Naive thymus-derived CD8-positive, alpha-beta T cell (primary cell): Measurements from ENCODE around the gene ASH1L. TPM values are rescaled to one million over a fixed set of nuclear protein-coding genes. Genes with fewer than 3 reads are reported as not detected.
A peak's percentile ranks its signal among the peaks of the same experiment; 100 is the strongest.
"Not testable (repeated sequence)": the region's sequence is repeated elsewhere in the genome, so short reads cannot be mapped to it uniquely, and the experiment has no call there.

Source experiments
- ATAC-seq, 2 donors: fragments of 150-1000 bp; cut with Tn5 transposase in 1 of 2; sonication (Bioruptor Pico), chemical (Tn5 transposase) in 1 of 2; 1 replicate in 1 of 2; 2 replicates in 1 of 2; pipeline ENCODE4 v1.10.0; 2021; ENCODE audit warnings: mild to moderate bottlenecking in 2 of 2, moderate library complexity in 2 of 2
- POLR2A ChIA-PET: fragments of 350-600 bp; sonication (Branson Sonifier 250); formaldehyde crosslinking; loops from one replicate; lab custom pipeline; 2021; ENCODE audit warnings: antibody characterized with exemption; lab: Charles Lee
- DNase-seq, 10 donors: peaks; one replicate each; pipeline versions ENCODE4 v3.0.0 to v3.0.0-alpha.2; 2020 to 2022
- H3K27ac Mint-ChIP-seq, 10 donors: one replicate each; pipeline ENCODE4 v1.8.0; 2020 to 2022; ENCODE audit warnings: mild to moderate bottlenecking in 10 of 10, mixed read lengths in 10 of 10, moderate library complexity in 4 of 10, inconsistent platforms in 1 of 10
- H3K27me3 Mint-ChIP-seq, 5 donors: one replicate each; pipeline ENCODE4 v1.8.0; 2021 to 2022; ENCODE audit warnings: mixed read lengths in 5 of 5
- H3K36me3 Mint-ChIP-seq, 3 donors: one replicate each; pipeline ENCODE4 v1.8.0; 2020 to 2022; ENCODE audit warnings: mixed read lengths in 3 of 3, mild to moderate bottlenecking in 2 of 3, inconsistent platforms in 1 of 3
- H3K4me1 Mint-ChIP-seq, 4 donors: one replicate each; pipeline ENCODE4 v1.8.0; 2021 to 2022; ENCODE audit warnings: mixed read lengths in 4 of 4
- H3K4me3 Mint-ChIP-seq, 10 donors: one replicate each; pipeline ENCODE4 v1.8.0; 2020 to 2022; ENCODE audit warnings: mild to moderate bottlenecking in 10 of 10, mixed read lengths in 10 of 10, moderate library complexity in 6 of 10, inconsistent platforms in 1 of 10
- H3K9me3 Mint-ChIP-seq, 9 donors: one replicate each; pipeline ENCODE4 v1.8.0; 2020 to 2022; ENCODE audit warnings: mixed read lengths in 9 of 9, mild to moderate bottlenecking in 3 of 9, inconsistent platforms in 1 of 9, moderate library complexity in 1 of 9
- polyA plus RNA-seq, 3 donors: library from polyadenylated mRNA; unstranded; fragments of 300-500 nt; fragmentation: Illumina TruSeq; gene quantifications; one replicate each; pipeline ENCODE4 v1.2.3, GENCODE V29; 2021
- total RNA-seq, 8 experiments: library from RNA in 2 of 8; stranded (reverse) in 2 of 8; gene quantifications; one replicate each; pipeline ENCODE4 v1.2.3 and lab custom pipeline; 2021 to 2026

The ASH1L gene
- total and polyA plus RNA-seq, 5 experiments from 2014 or later = 12.2 to 102 (median 22.0) TPM

DNA sequence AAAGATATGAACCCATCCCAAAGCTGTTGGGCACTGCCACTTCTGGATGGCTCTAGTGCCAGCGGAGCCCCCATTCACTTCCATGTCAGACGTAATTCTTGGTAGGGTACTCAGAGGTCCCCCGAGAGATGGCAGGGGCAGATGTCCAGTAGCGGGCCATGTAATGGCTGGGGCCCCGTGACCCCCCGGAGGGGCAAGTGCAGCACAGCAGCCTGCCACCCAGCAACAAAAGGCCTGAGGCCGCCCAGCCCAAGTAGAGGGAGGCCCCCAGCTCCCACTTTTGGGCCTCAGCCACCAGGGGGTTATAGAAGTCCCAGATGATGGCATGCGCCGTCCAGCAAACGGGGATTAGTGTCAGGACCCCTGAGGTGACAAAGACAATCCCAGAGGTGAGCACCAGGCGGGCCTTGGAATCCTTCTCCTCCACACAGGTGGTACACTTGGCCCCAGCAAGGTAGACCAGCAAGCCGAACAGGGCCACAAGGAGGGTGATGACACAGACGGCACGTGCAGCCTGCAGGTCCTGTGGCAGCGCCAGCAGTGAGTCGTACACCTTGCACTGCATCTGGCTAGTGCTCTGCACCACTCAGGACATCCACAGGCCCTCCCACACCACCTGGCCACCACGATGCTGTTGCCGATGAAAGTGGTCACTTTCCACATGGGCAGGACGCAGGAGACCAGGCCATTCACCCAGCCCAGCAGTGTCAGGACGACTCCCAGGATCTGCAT is 28.1 kb upstream of the ASH1L start:
- H3K4me1 Mint-ChIP-seq, H3K4me3 Mint-ChIP-seq, H3K9me3 Mint-ChIP-seq, ATAC-seq, H3K36me3 Mint-ChIP-seq, DNase-seq, H3K27ac Mint-ChIP-seq, H3K27me3 Mint-ChIP-seq: not testable (repeated sequence)
- POLR2A ChIA-PET = interaction anchor here (0.6 kb wide), 1 partner anchor 349 kb away, joined by 3 read pairs; a partner anchor contains a TSS

DNA sequence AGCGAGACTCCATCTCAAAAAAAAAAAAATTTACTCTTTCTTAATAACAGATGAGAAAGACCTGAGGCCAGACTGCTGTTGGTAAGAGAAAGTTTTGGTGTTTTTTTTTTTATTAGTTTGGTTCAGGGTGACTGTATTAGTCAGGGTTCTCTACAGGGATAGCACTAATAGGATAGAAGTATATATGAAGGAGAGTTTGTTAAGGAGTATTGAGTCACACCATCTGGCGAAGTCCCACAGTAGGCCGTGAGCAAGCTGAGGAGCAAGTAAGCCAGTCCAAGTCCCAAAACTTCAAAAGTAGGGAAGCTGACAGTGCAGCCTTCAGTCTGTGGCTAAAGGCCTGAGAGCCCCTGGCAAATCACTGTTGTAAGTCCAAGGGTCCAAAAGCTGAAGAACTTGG is 26.7 kb upstream of the ASH1L start:
- H3K27me3 Mint-ChIP-seq, POLR2A ChIA-PET: not testable (repeated sequence)
- peak overlapping the region in 1 of 10 donors; percentile 22 for H3K27ac Mint-ChIP-seq

DNA sequence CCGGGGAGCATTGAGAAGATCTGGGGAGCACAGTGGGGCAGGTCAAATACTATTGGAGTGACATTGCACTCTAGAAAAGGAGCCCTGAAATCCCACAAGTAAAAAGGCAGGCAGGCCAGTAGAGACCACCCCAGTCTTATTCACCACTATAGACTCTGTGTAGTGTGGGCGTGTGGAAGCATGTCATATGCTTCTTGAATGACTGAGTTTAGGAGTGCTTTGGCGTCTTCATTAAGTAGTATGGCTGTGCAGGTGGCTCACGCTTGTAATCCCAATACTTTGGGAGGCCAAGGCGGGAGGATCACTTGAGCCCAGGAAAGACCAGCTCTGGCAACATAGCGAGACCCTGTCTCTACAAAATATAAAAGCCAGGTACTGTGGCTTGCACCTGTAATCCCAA is 21.2 kb upstream of the ASH1L start:
- POLR2A ChIA-PET, DNase-seq, H3K4me1 Mint-ChIP-seq, H3K27ac Mint-ChIP-seq, H3K36me3 Mint-ChIP-seq, H3K9me3 Mint-ChIP-seq, H3K27me3 Mint-ChIP-seq, H3K4me3 Mint-ChIP-seq, ATAC-seq: not testable (repeated sequence)

More for the DNA sequence above, 26.7 kb upstream of the ASH1L start:
- ATAC-seq, H3K36me3 Mint-ChIP-seq, H3K4me3 Mint-ChIP-seq, DNase-seq, H3K9me3 Mint-ChIP-seq, H3K4me1 Mint-ChIP-seq: not testable (repeated sequence)

- POLR2A ChIA-PET, H3K9me3 Mint-ChIP-seq, H3K27ac Mint-ChIP-seq, H3K27me3 Mint-ChIP-seq, DNase-seq, H3K4me3 Mint-ChIP-seq, ATAC-seq: not testable (repeated sequence)
- Mint-ChIP-seq H3K4me1 (peaks cover 0 to 11% (median 4%) of the 10 kb centered on the region in 4 donors), H3K36me3 (peaks cover 0 to 15% (median 0%) of the 10 kb centered on the region in 3 donors)
Measured at GRCh38 chr1:155575608-155576007, 13.0 kb upstream of the ASH1L start.

DNA sequence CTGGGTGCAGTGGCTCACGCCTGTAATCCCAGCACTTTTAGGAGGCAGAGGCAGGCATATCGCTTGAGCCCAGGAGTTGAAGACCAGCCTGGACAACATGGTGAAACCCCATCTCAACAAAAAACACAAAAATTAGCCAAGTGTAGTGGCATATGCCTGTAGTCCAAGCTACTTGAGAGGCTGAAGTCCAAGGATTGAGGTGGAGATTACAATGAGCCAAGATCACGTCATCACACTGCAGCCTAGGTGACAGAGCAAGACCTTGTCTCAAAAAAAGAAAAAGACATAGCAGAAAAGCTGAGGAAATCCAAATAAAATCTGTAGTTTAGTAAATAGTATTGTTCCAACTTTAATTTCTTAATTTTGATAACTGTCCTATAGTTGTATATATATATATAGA is 11.5 kb upstream of the ASH1L start:
- no peak overlapping the region for H3K4me3 Mint-ChIP-seq
- peaks cover 0 to 26% (median 0%) of the 10 kb centered on the region in 3 donors for H3K36me3 Mint-ChIP-seq
- H3K4me1 Mint-ChIP-seq = peaks cover 0 to 19% (median 9%) of the 10 kb centered on the region in 4 donors
- H3K27me3 Mint-ChIP-seq = no peaks in the 10 kb centered on the region
- no peak for ATAC-seq
- peak overlapping the region in 1 of 10 donors; percentile 17 for H3K27ac Mint-ChIP-seq
- H3K9me3 Mint-ChIP-seq = no peaks in the 10 kb centered on the region
- DNase-seq = no peak
- POLR2A ChIA-PET = interaction anchor here (0.9 kb wide), 1 partner anchor 11 kb away, joined by 3 read pairs; the partner anchor contains the start of gene ASH1L

GRCh38 chr1:155570593-155570990 is 8.0 kb upstream of the ASH1L start:
- no peak for DNase-seq
- H3K27ac Mint-ChIP-seq = peak overlapping the region in 2 of 10 donors; percentile 6 to 20
- no peaks in the 10 kb centered on the region for H3K9me3 Mint-ChIP-seq
- no peak overlapping the region for H3K4me3 Mint-ChIP-seq
- ATAC-seq = no peak
- peaks cover 0 to 34% (median 16%) of the 10 kb centered on the region in 4 donors for H3K4me1 Mint-ChIP-seq
- H3K27me3 Mint-ChIP-seq = no peaks in the 10 kb centered on the region
- peaks cover 0 to 41% (median 2%) of the 10 kb centered on the region in 3 donors for H3K36me3 Mint-ChIP-seq
- POLR2A ChIA-PET = no interaction called here

- no peak overlapping the region for H3K4me3 Mint-ChIP-seq
- peak overlapping the region in 2 of 10 donors; percentile 6 to 65 for H3K27ac Mint-ChIP-seq
- H3K9me3 Mint-ChIP-seq = no peaks in the 10 kb centered on the region
- H3K27me3 Mint-ChIP-seq = no peaks in the 10 kb centered on the region
- peaks cover 0 to 41% (median 2%) of the 10 kb centered on the region in 3 donors for H3K36me3 Mint-ChIP-seq
- H3K4me1 Mint-ChIP-seq = peaks cover 0 to 38% (median 20%) of the 10 kb centered on the region in 4 donors
- POLR2A ChIA-PET = interaction anchor here (0.7 kb wide), 1 partner anchor 933 kb away, joined by 6 read pairs; no protein-coding TSS in a partner anchor
- no peak for ATAC-seq
- DNase-seq = no peak
Measured at GRCh38 chr1:155569988-155570592, 7.5 kb upstream of the ASH1L start.

DNA sequence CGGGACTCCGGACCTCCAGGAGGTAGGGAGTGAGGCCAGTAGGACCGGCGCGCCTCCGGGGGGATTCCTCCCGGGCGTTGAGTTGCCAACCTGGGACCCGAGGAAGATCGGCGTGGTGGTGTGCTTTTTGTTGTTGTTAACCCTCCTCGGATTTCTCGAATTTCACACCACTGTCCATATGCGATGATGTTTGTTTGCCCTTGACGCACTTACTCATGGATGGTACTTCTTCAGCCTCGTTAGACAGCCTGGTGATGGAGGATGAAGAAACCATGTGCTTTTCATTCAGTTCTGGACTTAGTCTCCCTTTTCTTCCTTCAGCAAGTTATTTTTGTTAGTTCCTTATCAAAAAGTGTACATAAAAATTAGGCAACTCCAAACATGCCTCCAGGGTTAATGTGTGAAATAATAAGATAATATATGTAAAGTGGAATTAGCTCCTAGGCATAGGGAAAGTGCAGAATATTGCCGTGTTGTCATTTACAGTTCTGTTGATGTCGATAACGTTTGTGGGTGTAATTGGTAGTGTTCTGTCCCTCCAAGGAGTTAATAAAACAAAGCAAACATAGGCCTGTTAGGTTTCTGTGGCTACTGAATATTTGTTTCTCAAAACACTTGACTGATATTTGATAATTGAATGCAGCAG is 897 bp upstream of the ASH1L start:
- Mint-ChIP-seq H3K4me3 (peak overlapping the region; percentile 97 to 100 (median 98)), H3K4me1 (peaks cover 17 to 53% (median 46%) of the 10 kb centered on the region in 4 donors), H3K27ac (peak overlapping the region; percentile 95 to 100 (median 98)), H3K36me3 (peaks cover 2 to 16% (median 7%) of the 10 kb centered on the region in 3 donors)
- H3K9me3 Mint-ChIP-seq, DNase-seq, H3K27me3 Mint-ChIP-seq: not testable (repeated sequence)
- POLR2A ChIA-PET = interaction anchor here (0.5 to 1.8 kb wide), 11 partner anchors 10 to 369 kb away, joined by 3 to 9 read pairs (median 4); partner anchors contain the start of genes MSTO1 and SCAMP3
- ATAC-seq = peak; percentile 4 to 11

DNA sequence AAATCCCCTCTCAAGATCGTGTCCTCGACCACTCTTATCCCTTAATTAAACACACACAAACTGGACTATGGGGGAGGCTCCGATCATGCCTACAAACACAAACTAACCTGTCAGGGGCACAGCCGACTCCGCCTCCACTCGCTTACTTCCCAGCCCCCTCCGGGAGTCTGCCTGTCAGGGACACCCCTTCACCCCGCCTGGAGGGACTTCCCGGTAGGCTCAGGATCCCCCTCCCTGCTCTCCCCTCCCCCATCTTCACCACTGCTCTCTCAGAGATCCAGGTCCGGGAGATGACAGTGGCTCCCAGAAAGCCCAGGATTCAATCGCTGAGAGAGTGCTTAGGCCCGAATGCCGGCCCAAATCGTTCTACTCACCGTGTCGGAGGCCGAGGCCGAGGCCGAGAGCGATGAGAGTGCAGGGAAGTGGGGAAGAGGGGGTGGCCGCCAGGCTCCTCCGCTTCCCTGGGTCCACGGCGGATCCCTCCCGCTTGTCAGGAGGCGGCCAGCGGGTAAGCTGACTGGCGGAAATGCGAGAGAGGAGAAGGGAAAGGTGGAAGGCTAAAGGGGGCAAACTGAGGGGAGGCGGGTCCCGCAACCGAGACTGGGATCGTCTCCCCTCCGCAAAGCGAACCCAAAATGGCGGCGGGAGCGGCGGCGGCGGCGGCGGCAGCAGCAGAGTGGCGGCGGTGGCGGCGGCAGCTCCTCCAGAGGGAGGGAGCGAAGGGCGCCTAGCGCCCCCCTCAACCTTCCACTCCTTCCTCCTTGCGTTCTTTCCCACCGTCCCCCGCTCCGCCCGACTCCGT is 623 bp downstream of the ASH1L start:
- Mint-ChIP-seq H3K4me1 (peaks cover 20 to 65% (median 55%) of the 10 kb centered on the region in 4 donors), H3K27ac (peak overlapping the region; percentile 85 to 100 (median 98)), H3K4me3 (peak overlapping the region; percentile 97 to 100 (median 98)), H3K36me3 (peaks cover 2 to 12% (median 7%) of the 10 kb centered on the region in 3 donors)
- ATAC-seq (peak; percentile 50), DNase-seq (peak in 9 of 10 donors; percentile 51 to 73 (median 64))
- not testable (repeated sequence) for H3K9me3 Mint-ChIP-seq, H3K27me3 Mint-ChIP-seq
- POLR2A ChIA-PET = interaction anchor here (0.6 to 1.8 kb wide), 6 partner anchors 8 to 316 kb away, joined by 3 to 6 read pairs (median 4); partner anchors contain the start of gene SCAMP3

DNA sequence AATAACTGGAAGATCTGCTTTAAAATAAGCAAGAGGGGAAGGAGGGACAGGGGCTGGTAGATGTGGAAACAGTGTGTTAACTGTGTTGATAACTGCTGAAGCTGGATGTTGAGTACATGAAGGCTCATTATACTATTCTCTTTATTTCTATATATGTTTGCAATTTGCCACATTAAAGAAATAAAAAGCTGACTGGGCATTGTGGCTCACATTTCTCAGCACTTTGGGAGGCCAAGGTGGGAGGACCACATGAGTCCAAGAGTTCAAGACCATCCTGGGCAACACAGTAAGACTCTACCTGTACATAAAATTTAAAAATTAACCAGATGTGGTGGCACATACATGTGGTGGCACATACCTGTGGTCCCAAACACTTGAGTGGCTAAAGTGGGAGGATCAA is 6.7 kb downstream of the ASH1L start:
- no peaks in the 10 kb centered on the region for H3K9me3 Mint-ChIP-seq
- POLR2A ChIA-PET = interaction anchor here (0.7 kb wide), 1 partner anchor 97 kb away, joined by 4 read pairs; no protein-coding TSS in a partner anchor
- peaks cover 0 to 37% (median 1%) of the 10 kb centered on the region in 3 donors for H3K36me3 Mint-ChIP-seq
- no peak for DNase-seq
- ATAC-seq = no peak
- H3K4me3 Mint-ChIP-seq = no peak overlapping the region
- H3K4me1 Mint-ChIP-seq = peaks cover 19 to 78% (median 58%) of the 10 kb centered on the region in 4 donors
- peak overlapping the region in 2 of 10 donors; percentile 19 to 43 for H3K27ac Mint-ChIP-seq
- no peaks in the 10 kb centered on the region for H3K27me3 Mint-ChIP-seq

DNA sequence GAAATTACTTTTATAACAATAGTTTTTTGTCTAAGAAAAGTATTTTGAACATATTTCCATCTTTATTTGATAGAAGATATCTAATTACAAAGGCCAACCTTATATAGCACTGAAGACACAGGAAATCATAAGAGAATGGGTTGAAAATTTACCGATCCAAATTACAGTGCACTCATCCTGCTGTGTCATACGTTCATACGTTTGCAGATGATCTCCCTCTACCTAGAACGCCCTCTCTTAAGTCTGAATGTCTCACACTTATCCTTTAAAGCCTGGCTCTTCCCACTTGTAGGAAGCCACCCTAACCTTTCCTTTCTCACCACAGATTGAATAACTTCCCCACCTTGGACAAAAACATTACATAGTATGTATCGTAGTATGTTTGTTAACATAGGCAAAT is 9.3 kb downstream of the ASH1L start:
- DNase-seq (no peak), ATAC-seq (peak in 1 of 2 donors; percentile 35)
- H3K4me1 Mint-ChIP-seq = peaks cover 16 to 75% (median 56%) of the 10 kb centered on the region in 4 donors
- H3K27ac Mint-ChIP-seq = peak overlapping the region in 8 of 10 donors; percentile 4 to 82 (median 38)
- H3K9me3 Mint-ChIP-seq = no peaks in the 10 kb centered on the region
- peaks cover 0 to 37% (median 1%) of the 10 kb centered on the region in 3 donors for H3K36me3 Mint-ChIP-seq
- no peaks in the 10 kb centered on the region for H3K27me3 Mint-ChIP-seq
- POLR2A ChIA-PET = interaction anchor here (1.0 kb wide), 1 partner anchor 9 kb away, joined by 3 read pairs; the partner anchor contains the start of gene ASH1L
- peak overlapping the region in 8 of 10 donors; percentile 11 to 64 (median 39) for H3K4me3 Mint-ChIP-seq
